OCI-LY1 (cell line): ENCODE results near the gene RAD51B.

Experiments used
- CTCF ChIP-seq: fragments of 200-600 bp; sonication (generic), shearing (Covaris generic); IDR thresholded peaks from 2 replicates; pipeline ENCODE4 v1.5.1; 2017; ENCODE audit warnings: mild to moderate bottlenecking, antibody characterized with exemption, low read length, moderate library complexity, mixed read lengths
- EZH2 ChIP-seq: fragments of 200-600 bp; sonication (generic), shearing (Covaris generic); IDR thresholded peaks from 2 replicates; pipeline ENCODE4 v1.8.0; 2017; ENCODE audit warnings: borderline replicate concordance, mixed run types, mild to moderate bottlenecking, antibody characterized with exemption, low read length, moderate library complexity, mixed read lengths

DNA sequence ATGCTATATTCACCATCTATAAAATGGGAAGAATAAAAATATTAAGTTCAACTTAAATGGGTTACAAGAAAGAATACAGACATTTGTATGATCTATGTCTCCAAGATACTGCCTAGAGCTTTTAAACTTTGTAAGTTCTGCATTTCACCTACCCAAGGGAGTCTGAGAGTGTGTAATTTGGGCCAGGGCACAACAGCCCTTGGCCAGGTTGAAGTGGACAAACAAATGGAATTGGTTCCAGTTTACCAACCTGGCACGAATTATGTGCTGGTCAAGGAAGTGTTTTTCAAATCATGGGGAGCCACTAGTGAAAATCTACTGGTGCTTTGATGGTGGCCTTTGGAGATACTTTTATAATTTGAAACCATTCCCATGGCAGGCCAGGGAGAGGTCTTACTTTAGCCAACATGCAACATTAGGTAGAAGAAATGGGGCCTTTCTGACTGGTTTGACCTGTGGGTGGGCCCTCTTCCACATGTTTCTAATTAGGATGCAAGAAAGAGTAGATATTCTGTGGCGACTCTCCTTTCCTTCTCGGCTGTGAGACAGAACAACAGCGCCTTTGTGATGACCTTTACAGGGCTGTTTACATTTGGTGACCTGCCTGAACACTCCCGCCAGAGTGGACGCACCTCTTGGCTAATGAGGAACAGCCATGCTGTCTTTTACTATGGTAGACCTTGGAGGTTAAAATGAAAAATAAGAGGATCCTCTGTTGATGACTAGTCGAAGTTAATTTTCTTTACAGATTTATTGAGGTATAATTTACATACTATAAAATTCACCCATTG is 496.7 kb downstream of the RAD51B start:
- TF ChIP-seq CTCF (no peak), EZH2 (no peak)
